CD4-positive, alpha-beta T cell treated with Interleukin-2 at 100 ng/mL for 4 hours (primary cell): ENCODE data around the gene USP30.
A peak's percentile ranks its signal among the peaks of the same experiment; 100 is the strongest.

Source experiments
- DNase-seq: peaks from one replicate; pipeline ENCODE4 v3.0.0-alpha.2; 2020; ENCODE audit warnings: low spot score

The USP30 gene

GRCh38 chr12:109098183-109098604 lies 45.8 kb downstream of the USP30 start:
- DNase-seq = peak; percentile 16

GRCh38 chr12:109098651-109099050 lies 46.3 kb downstream of the USP30 start:
- no peak for DNase-seq

DNA sequence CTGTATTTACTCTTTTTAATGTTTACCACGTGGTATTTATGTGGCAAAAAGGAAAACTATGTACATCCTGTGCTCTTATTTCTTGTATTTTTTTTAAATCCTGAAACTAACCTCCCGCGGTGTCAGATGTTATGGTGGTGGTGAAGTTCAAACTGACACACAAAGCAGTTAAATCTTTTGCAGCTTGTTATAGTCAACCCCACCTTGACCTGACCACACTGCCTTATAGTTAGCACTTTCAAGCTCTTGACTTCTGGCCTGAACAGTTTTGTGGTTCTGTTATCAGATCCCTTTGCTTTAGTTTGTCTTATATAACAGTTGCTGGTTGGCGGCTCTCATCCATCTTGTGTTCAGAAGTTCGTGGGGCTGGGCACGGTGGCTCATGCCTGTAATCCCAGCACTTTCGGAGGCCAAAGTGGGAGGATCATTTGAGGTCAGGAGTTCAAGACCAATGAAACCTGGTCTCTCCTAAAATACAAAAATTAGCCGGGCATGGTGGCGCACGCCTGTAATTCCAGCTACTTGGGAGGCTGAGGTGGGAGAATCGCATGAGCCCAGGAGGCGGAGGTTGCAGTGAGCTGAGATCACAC lies 47.1 kb downstream of the USP30 start:
- DNase-seq = peak; percentile 14

DNA sequence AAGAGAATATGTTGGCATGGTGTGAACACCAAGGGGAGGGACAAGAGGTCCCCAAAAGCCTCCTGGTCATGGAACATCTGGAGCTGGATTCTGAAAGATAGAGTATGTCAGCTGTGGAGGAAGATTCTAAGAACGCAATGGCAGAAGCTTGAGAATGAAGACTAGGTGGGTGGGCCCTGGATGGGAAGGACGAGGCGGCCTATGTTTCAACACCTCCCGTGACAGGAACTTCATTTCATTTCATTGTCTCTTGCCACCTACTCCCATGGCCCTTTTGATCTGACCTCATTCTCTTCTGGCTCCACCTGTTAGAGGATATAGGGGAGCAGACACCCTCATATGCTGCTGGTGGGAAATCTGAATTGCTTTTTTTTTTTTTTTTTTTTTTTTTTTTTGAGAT lies 48.4 kb downstream of the USP30 start:
- no peak for DNase-seq

DNA sequence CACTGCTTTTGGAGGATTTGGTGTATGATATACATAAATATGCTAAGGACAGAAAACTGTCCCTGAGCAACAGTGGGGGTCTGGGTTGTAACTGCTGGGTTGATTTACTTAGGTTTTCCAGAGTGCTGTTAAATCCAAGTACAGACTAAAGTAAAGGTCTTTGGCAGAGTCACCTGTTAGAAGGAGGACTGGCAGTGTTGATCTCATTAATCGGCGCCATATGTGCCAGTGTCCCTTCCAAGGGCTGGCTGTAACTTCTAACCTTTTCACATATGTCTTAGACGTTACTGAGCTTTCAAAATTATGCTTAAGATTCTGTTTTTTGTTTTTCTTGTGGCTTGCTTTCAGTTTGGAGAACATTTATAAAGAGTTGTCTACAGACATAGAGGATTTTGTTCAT lies 50.1 kb downstream of the USP30 start:
- no peak for DNase-seq

DNA sequence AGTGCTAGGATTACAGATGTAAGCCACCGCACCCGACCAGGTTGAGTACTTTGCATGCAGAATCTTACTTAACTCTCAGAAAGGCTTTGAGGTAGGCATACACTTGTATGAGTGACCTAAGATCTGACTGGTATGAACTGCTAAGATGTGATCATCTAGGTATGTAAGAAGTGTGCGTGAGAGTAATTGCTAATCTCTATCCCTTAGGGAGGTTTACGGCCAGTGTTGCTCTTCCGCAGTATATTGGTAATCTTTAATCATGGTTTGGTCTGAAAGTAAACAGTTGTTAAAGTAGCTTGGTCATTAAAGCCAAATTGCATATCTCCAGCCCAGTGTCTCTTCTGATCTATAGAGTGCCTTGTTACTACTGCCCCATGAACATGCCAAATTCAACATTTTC lies 52.8 kb downstream of the USP30 start:
- no peak for DNase-seq

GRCh38 chr12:109109746-109110350 lies 57.5 kb downstream of the USP30 start:
- DNase-seq = no peak

DNA sequence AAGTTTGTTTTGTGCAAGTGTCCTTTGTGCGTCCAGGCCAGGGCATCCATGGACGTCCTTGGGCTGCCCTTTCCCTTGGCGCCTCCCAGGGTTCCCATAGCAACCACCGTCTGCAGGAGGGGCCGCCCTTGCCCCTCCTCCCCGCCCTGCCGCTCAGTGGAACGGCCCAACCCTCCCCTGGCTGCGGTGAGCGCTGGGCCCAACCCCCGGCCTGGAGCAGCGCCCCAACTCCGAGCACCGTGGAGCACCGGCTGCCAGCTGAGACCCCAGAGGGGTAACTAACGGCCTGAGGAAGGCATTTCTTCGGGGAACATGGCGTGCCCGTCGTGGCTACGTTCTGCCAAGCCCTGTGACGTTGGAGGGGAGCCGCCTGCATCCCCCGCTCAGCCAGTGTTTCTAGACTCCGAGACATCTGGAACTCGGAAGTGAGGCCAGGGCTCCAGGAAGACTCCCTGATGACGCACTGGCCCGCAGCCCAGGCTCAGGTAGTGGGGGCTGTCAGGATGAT lies 58.7 kb downstream of the USP30 start:
- DNase-seq = peak; percentile 43

DNA sequence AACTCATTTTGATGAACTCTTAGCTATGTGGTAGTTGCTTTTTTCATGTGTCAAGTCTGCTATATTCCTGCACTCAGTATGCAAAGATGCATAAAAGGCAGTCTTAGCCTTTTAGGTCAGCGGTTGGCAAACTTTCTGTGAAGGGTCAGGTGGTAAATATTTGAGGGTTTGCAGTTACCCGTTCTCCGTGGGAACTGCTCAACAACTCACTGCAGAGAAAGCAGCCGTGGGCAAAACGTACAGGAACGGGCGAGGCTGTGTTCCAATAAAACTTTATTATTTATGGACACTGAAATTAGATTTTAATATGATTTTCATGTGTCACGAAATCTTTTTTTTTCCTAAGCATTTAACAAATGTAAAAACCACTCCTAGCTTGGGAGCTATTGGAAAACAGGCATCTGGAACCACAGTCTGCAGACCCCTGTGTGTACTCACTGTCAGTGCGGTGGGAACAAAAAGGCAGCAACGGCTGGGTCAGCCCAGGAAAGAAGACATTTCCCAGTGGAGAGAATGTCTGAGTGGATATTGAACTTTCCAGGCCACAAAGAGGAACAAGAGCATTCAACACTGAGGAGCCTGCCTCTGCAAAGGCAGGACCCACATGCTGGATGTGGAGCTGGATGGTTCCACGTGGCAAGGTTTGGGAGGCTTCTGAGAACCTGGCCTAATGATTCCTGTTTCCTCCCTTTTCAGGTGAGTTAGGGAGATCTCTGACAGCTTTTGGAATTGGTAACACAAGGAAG lies 60.5 kb downstream of the USP30 start:
- DNase-seq = no peak

GRCh38 chr12:109113661-109114321 lies 61.4 kb downstream of the USP30 start:
- DNase-seq = no peak

- DNase-seq = no peak
These were observed 62.3 kb downstream of the USP30 start for GRCh38 chr12:109114644-109115043.

- no peak for DNase-seq
These were observed 63.0 kb downstream of the USP30 start for GRCh38 chr12:109115404-109115757.

DNA sequence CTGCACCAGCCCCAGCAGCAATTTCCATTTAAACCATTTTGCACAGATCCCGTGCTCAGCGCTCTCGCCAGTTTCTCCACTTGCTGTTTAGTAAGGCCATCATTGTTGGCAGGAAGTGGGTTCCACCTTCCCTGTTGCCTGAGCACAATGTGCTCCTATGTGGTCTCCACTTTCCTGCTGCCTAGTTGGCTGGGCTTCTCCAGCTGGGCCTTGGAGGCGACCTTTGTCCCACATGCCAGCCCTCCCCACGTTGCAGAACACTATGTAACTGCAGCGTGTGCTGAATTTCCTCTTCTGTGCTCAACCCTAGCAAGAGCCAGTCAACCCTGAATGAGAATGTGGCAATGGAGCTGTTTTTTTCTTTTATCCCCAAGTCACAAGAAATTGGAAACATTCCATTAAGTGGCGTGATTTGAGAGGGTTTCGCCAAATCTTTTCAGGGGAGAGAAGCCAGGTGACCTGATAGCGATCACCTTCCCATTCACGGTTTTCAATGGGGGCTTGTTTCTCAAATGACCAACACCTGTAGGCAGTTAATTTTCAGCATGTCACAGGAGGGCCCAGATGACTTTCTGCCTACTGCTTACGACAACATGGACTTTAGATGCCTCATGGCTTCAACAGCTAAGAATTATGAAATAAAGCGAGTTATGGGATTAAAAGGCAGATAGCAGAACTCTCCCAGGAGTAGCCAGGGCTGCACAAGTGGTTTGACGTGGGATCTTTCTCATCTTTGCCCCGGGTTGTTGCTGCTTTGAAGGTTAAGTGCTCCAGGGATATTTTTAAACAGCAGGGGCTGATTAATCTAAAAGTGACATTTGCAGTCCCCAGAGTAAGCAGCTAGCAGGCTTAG lies 63.6 kb downstream of the USP30 start, which contains the start of gene ACACB:
Gene ACACB (plus strand): TSS at position 830 of the 853 bp plus-strand sequence. CDS start 22,819 bp downstream, outside the sequence.
- DNase-seq = no peak

DNA sequence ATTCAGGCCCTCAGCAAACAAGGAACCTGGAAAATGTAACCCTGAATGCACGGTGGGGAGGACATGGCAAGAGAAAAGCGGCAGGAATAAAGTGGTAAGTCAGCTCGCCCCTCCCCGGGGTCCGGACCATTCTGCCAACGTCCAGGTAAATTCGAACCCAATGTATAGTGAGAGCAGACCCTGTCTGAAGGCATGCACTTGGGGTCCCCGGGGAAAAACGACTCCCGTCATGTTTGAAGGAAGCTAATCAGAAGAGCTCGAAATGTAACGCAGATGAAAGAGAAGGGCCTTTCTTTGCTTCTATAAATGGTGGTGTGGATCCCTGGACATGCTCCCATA lies 64.2 kb downstream of the USP30 start:
- DNase-seq = no peak

- DNase-seq = no peak
These were observed 67.7 kb downstream of the USP30 start for GRCh38 chr12:109120095-109120494.

DNA sequence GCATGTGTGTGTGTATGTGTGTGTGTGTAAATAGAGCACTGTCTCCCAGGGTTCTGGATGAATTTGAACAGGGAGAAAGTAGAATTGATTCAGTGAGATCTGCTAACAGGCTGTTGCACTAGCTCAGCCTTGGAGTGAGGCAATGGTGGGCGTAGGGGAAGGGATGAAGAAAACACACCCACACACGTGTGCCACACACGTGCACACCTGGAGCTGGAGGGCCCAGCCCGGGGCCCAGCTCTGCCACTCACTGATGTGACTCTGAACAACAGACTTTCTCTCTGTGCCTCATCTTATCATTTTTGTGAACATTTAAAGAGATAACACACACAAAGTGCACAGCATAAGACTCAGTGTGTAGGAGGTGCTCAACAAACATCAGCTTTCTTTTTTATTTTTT lies 68.2 kb downstream of the USP30 start:
- no peak for DNase-seq

- DNase-seq = no peak
These were observed 69.0 kb downstream of the USP30 start for GRCh38 chr12:109121346-109121880.

DNA sequence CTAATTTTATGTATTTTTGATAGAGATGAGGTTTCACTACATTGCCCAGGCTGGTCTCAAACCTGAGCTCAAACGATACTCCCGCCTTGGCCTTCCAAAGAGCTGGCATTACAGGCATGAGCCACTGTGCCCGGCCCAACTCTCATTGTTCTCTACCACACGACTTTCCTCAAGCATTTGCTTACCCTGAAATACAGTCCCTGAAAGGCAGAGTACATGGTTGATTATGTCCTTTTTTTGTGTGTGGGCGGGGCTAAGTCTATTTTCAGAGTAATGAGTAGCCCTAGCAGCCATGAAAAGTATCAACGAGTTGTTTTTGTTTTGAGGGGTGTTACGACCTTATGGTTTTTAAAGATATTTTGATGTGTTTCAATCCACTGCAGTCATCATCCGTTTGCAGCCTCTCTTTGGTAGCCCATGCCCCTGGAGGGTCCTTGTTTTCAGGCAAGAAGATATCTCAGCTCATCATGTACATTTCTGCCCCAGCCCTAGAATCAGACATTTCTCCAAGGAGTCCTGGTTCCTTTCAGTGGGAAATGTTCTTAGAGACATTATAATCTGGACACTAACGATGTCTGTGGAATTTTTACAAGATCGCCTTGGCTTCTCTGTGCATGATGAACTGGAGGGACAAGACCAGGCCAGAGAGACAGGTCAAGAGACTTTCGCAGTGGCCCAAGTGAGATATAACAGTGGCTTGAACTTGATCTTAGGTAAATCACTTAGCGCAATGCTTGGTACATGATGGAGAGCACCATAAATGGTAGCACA lies 72.7 kb downstream of the USP30 start:
- DNase-seq = no peak

GRCh38 chr12:109125791-109126190 lies 73.4 kb downstream of the USP30 start:
- DNase-seq = no peak

DNA sequence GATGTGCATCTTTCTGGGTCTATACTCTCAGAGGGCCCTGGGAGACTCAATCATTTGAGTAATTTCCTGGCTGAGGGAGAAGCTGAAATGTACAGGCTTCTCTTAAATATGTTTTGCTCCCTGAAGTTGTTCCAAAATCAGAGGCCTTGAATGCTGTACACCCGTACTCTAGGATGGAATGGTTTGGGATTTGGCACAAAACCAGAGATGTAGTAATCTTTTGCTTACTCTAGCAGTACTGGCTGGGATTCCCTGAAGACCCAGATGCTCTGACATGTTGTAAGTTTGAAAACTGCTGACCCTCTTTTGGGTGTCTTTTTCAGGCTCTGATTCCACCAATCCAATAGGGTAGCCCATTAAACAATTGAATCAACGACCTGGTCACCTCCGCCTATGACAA lies 74.4 kb downstream of the USP30 start:
- DNase-seq = no peak
